Measurements from ENCODE around the gene CDC26.
"Not testable (repeated sequence)": the region's sequence is repeated elsewhere in the genome, so short reads cannot be mapped to it uniquely, and the experiment has no call there.

DNA sequence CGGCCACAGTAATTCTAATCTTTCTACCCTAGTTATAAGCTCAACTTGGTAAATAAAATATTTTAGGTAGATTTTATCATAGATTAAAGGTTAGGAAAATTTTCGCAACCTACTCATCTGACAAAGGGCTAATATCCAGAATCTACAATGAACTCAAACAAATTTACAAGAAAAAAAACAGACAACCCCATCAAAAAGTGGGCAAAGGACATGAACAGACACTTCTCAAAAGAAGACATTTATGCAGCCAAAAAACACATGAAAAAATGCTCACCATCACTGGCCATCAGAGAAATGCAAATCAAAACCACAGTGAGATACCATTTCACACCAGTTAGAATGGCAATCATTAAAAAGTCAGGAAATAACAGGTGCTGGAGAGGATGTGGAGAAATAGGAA lies 25.7 kb downstream of the CDC26 start:
- TF ChIP-seq POLR2A, EP300, POLR2AphosphoS5 (IDR thresholded peaks at IDR 0.05): not testable (repeated sequence)
- TF ChIP-seq, protein P1, sequence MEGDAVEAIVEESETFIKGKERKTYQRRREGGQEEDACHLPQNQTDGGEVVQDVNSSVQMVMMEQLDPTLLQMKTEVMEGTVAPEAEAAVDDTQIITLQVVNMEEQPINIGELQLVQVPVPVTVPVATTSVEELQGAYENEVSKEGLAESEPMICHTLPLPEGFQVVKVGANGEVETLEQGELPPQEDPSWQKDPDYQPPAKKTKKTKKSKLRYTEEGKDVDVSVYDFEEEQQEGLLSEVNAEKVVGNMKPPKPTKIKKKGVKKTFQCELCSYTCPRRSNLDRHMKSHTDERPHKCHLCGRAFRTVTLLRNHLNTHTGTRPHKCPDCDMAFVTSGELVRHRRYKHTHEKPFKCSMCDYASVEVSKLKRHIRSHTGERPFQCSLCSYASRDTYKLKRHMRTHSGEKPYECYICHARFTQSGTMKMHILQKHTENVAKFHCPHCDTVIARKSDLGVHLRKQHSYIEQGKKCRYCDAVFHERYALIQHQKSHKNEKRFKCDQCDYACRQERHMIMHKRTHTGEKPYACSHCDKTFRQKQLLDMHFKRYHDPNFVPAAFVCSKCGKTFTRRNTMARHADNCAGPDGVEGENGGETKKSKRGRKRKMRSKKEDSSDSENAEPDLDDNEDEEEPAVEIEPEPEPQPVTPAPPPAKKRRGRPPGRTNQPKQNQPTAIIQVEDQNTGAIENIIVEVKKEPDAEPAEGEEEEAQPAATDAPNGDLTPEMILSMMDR (IDR thresholded peaks at IDR 0.05) = not testable (repeated sequence)

Measured in suprapubic skin (tissue), 4 donors.